A673 (cell line): Measurements from ENCODE around the gene ZMYND8.

Experiments used
- CTCF ChIP-seq: fragments of 300-800, 200-600 bp; sonication (generic); conservative IDR thresholded peaks from 2 replicates; pipeline ENCODE4 v1.5.1; 2017; ENCODE audit warnings: low read depth, mild to moderate bottlenecking, antibody characterized with exemption, low read length, moderate library complexity, mixed read lengths
- EZH2 ChIP-seq: fragments of 200-600 bp; sonication (generic); IDR thresholded peaks from 2 replicates; pipeline ENCODE4 v1.6.1; 2017; ENCODE audit warnings: borderline replicate concordance, low read depth, mild to moderate bottlenecking, mixed read lengths, antibody characterized with exemption, low read length; ENCODE audit not compliant: poor library complexity, severe bottlenecking

- TF ChIP-seq EZH2 (no peak), CTCF (no peak)
These were observed 117.5 kb downstream of the ZMYND8 start for GRCh38 chr20:47238780-47239718.
